Astrocyte of the cerebellum (primary cell): ENCODE measurements around the gene JMJD1C.

Experiments
- DNase-seq: peaks from one replicate; pipeline ENCODE4 v3.0.0-alpha.2; 2011; ENCODE audit warnings: low read depth
- H3K4me3 ChIP-seq: 2 replicates; pipeline ENCODE4 v1.5.1; 2011; ENCODE audit warnings: mild to moderate bottlenecking, low read depth, low read length, moderate library complexity
- CTCF ChIP-seq: IDR thresholded peaks from 2 replicates; pipeline ENCODE4 v1.5.1; 2012; ENCODE audit warnings: low read length, low read depth, moderate library complexity, mild to moderate bottlenecking; ENCODE audit errors: missing control alignments
- in situ Hi-C: cut with HindIII; loops from 2 replicates; pipeline ENCODE4 v1.10.0; 2017; ENCODE audit warnings: low sequenced_read_pairs

JMJD1C gene

GRCh38 chr10:63413429-63413828 is 52.3 kb downstream of the JMJD1C start:
- no peak overlapping the region for H3K4me3 ChIP-seq
- TF ChIP-seq CTCF = no peak
- in situ Hi-C loops = no loop called here
- DNase-seq = no peak

GRCh38 chr10:63412304-63412703 is 53.5 kb downstream of the JMJD1C start:
- no peak for TF ChIP-seq CTCF
- in situ Hi-C loops = no loop called here
- no peak for DNase-seq
- H3K4me3 ChIP-seq = no peak overlapping the region

- H3K4me3 ChIP-seq = no peak overlapping the region
- DNase-seq = no peak
- TF ChIP-seq CTCF = no peak
- in situ Hi-C loops = no loop called here
Measured at GRCh38 chr10:63410633-63411032, 55.1 kb downstream of the JMJD1C start.

- in situ Hi-C loops = no loop called here
- no peak for TF ChIP-seq CTCF
- H3K4me3 ChIP-seq = no peak overlapping the region
- DNase-seq = peak; percentile 34
Measured at GRCh38 chr10:63409465-63410027, 56.2 kb downstream of the JMJD1C start.

GRCh38 chr10:63407136-63407662 is 58.6 kb downstream of the JMJD1C start:
- no peak for DNase-seq
- no peak overlapping the region for H3K4me3 ChIP-seq
- in situ Hi-C loops = no loop called here
- no peak for TF ChIP-seq CTCF

- TF ChIP-seq CTCF = no peak
- no peak overlapping the region for H3K4me3 ChIP-seq
Measured at GRCh38 chr10:63396133-63396761, 69.5 kb downstream of the JMJD1C start.

More at GRCh38 chr10:63396133-63396761, 69.5 kb downstream of the JMJD1C start:
- DNase-seq = no peak
- in situ Hi-C loops = no loop called here
